ENCODE results near the gene ITPR1.

- TF ChIP-seq ZNF274 (IDR thresholded peaks at IDR 0.05; ENCODE audit: low read depth, low read length) = no peak
- TF ChIP-seq SUZ12 (IDR thresholded peaks at IDR 0.05; ENCODE audit: extremely low read depth, insufficient read depth, insufficient read length) = no peak
Measured at GRCh38 chr3:4627651-4628375, 134.7 kb downstream of the ITPR1 start.
